ENCODE measurements around the gene CSMD2. TPM values are rescaled to one million over a fixed set of nuclear protein-coding genes. Genes with fewer than 3 reads are reported as not detected.

CSMD2 gene
- total RNA-seq, 6 donors from 2014 or later, result 0.39 to 1.0 (median 0.52) TPM

DNA sequence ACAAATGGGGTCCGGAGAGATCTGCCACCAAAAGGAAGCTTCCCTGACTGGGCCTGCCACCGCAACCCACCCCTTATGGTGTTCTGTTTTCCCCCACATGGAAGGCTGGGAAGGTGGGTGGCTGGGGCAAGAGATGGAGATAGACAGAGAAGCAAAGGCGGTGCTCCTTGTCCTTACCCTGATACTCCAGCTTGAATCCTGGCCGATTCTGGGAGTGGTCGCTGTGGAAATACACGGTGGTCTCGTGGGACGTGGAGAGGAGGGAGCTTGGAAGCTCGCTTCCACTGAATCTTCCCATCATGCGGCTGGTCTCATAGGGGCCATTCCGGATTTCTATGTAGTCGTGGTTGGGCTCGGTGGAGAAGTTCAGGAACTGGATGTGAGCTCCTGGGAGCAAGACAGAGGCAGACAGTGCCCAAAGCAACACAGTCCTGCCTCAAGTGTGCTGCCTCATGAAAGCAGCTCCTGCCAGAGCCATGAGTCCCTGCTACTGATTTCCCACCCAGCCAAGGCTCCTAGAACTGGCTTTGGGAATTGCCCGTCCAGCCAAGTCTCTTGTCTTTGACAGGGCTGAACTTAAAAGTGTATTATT is 554.1 kb downstream of the CSMD2 start:
- TF ChIP-seq POLR2AphosphoS5 (IDR thresholded peaks at IDR 0.05) (no peak), POLR2A (IDR thresholded peaks at IDR 0.05) (no peak), EP300 (IDR thresholded peaks at IDR 0.05) (no peak)
- TF ChIP-seq, protein P1, sequence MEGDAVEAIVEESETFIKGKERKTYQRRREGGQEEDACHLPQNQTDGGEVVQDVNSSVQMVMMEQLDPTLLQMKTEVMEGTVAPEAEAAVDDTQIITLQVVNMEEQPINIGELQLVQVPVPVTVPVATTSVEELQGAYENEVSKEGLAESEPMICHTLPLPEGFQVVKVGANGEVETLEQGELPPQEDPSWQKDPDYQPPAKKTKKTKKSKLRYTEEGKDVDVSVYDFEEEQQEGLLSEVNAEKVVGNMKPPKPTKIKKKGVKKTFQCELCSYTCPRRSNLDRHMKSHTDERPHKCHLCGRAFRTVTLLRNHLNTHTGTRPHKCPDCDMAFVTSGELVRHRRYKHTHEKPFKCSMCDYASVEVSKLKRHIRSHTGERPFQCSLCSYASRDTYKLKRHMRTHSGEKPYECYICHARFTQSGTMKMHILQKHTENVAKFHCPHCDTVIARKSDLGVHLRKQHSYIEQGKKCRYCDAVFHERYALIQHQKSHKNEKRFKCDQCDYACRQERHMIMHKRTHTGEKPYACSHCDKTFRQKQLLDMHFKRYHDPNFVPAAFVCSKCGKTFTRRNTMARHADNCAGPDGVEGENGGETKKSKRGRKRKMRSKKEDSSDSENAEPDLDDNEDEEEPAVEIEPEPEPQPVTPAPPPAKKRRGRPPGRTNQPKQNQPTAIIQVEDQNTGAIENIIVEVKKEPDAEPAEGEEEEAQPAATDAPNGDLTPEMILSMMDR (IDR thresholded peaks at IDR 0.05), result no peak
- no peaks in the 10 kb centered on the region for H3K27me3 ChIP-seq
- no peak overlapping the region for H3K27ac ChIP-seq
- H3K4me3 ChIP-seq, result no peak overlapping the region
- no peaks in the 10 kb centered on the region for H3K4me1 ChIP-seq
- H3K36me3 ChIP-seq, result no peaks in the 10 kb centered on the region
- ATAC-seq (ENCODE audit: low FRiP score in 2 of 2), result no peak
- 88 to 89% methylated on average over 14 of the region's 14 CpGs for WGBS, 2 donors
- DNase-seq, result no peak
- no peaks in the 10 kb centered on the region for H3K9me3 ChIP-seq

DNA sequence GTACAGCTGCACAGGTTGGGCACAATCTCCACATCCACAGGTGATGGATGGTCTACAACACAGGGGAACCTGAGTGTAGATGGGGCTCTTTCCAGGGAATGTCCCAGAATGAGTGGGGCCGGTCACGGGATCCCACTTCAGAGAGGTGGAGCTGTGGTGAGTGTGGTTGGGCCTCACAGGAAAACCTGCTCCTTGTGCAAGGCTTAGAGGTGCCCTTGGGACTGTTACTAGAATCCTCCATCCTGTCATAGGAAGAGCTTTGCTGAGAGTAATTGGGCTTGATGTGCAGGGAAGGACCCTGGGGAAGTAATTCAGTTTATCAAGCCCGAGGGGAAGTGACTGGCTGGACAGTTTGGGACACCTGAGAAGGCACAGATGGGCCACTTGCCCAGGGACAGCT is 554.6 kb downstream of the CSMD2 start:
- Histone ChIP-seq H3K9me3 (no peaks in the 10 kb centered on the region), H3K4me1 (no peaks in the 10 kb centered on the region), H3K36me3 (no peaks in the 10 kb centered on the region), H3K27ac (no peak overlapping the region), H3K4me3 (no peak overlapping the region), H3K27me3 (no peaks in the 10 kb centered on the region)
- TF ChIP-seq, protein P1 (IDR thresholded peaks at IDR 0.05), result no peak
- TF ChIP-seq EP300 (IDR thresholded peaks at IDR 0.05) (no peak), POLR2A (IDR thresholded peaks at IDR 0.05) (no peak), POLR2AphosphoS5 (IDR thresholded peaks at IDR 0.05) (no peak)
- no peak for ATAC-seq (ENCODE audit: low FRiP score in 2 of 2)
- no peak for DNase-seq
- 68 to 76% methylated on average over 3 of the region's 3 CpGs for WGBS, 2 donors

DNA sequence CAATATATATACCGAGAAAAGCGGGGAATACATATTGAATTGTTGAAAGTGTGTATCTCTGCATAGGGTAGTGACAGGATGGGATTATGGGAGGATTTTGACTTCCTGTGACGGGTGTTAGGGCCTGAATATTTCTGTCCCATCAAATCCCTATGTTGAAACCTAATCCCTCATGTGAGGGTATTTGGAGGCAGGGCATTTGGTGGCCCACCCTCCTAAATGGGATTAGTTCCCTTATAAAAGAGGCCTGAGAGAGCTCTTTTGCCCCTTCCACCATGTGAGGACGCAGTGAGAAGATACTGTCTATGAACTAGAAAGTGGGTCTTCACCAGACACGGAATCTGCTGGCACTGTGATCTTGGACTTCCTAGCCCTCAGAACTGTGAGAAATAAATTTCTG is 555.3 kb downstream of the CSMD2 start:
- TF ChIP-seq, protein P1 (IDR thresholded peaks at IDR 0.05), result no peak
- TF ChIP-seq POLR2A (IDR thresholded peaks at IDR 0.05) (no peak), EP300 (IDR thresholded peaks at IDR 0.05) (no peak), POLR2AphosphoS5 (IDR thresholded peaks at IDR 0.05) (no peak)
- WGBS, 2 donors, result 88 to 91% methylated on average over 5 of the region's 5 CpGs
- H3K4me3 ChIP-seq, result no peak overlapping the region
- no peaks in the 10 kb centered on the region for H3K9me3 ChIP-seq
- H3K27me3 ChIP-seq, result no peaks in the 10 kb centered on the region
- DNase-seq, result no peak
- H3K27ac ChIP-seq, result no peak overlapping the region
- no peaks in the 10 kb centered on the region for H3K36me3 ChIP-seq
- no peak for ATAC-seq (ENCODE audit: low FRiP score in 2 of 2)
- no peaks in the 10 kb centered on the region for H3K4me1 ChIP-seq

DNA sequence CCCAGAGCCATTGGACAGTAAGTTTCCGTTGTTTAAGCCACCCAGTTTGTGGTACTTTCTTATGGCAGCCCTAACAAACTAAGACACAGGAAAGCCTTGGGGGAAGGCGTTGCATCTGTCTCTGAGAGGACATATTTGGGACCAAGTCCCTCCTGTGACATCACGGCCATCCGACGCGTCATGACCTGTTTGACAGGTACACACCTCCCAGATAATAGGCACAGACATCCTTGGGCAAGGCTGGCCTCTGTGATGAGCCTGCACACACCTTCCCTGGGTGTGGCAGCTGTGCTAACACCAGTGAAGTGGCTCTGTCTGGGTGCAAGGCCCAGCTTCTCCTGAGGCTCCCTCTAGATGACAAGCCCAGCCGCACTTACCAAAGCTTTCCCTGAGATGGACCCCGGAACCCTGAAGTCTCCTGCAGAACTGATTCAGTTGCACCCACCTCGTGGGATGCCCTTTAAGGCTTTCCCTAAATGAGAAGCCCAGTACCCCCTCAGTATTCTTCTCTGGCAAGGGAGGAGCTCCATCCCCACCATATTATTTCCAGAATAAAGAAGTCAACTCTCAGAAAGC is 556.1 kb downstream of the CSMD2 start:
- DNase-seq (no peak), ATAC-seq (ENCODE audit: low FRiP score in 2 of 2) (no peak)
- Histone ChIP-seq H3K9me3 (no peaks in the 10 kb centered on the region), H3K27me3 (no peaks in the 10 kb centered on the region), H3K27ac (no peak overlapping the region), H3K4me1 (no peaks in the 10 kb centered on the region), H3K4me3 (no peak overlapping the region), H3K36me3 (no peaks in the 10 kb centered on the region)
- TF ChIP-seq EP300 (IDR thresholded peaks at IDR 0.05), result no peak
- no peak for TF ChIP-seq POLR2A (IDR thresholded peaks at IDR 0.05)
- TF ChIP-seq POLR2AphosphoS5 (IDR thresholded peaks at IDR 0.05), result no peak
- TF ChIP-seq, protein P1 (IDR thresholded peaks at IDR 0.05), result no peak
- WGBS, 2 donors, result 90 to 93% methylated on average over 8 to 9 of the region's 9 CpGs

Data from upper lobe of left lung (tissue), 6 donors.